ENCODE results near the gene CDK10. TPM values are rescaled to one million over a fixed set of nuclear protein-coding genes. Genes with fewer than 3 reads are reported as not detected.

Gene CDK10
- total RNA-seq, 3 donors from 2014 or later (not counting 1 experiment from before 2014, with no cell fraction given): 102 to 123 (median 114) TPM

- peaks cover 70% of the 10 kb centered on the region for H3K4me1 ChIP-seq (ENCODE audit: control insufficient read depth, insufficient read depth, low read length)
- Mint-ChIP-seq H3K9me3 (no peaks in the 10 kb centered on the region), H3K27me3 (ENCODE audit: low read depth in 2 of 2) (no peaks in the 10 kb centered on the region)
Measured at GRCh38 chr16:89722392-89723278, 36.1 kb downstream of the CDK10 start.

GRCh38 chr16:89723279-89724250 lies 37.1 kb downstream of the CDK10 start:
- Histone ChIP-seq H3K9me3 (ENCODE audit: control insufficient read depth, insufficient read depth, low read length) (no peaks in the 10 kb centered on the region), H3K4me3 (ENCODE audit: low read length) (peak overlapping the region; percentile 98), H3K4me1 (ENCODE audit: control insufficient read depth, insufficient read depth, low read length) (peaks cover 79% of the 10 kb centered on the region), H3K36me3 (ENCODE audit: control insufficient read depth, insufficient read depth, low read length) (peaks cover 54% of the 10 kb centered on the region), H3K27me3 (ENCODE audit: control insufficient read depth, insufficient read depth, low read length) (no peaks in the 10 kb centered on the region), H3K27ac (ENCODE audit: low read length) (peak overlapping the region; percentile 92)
- intact Hi-C loops (cut with micrococcal nuclease): loop anchor here (1.0 to 5.0 kb wide), 3 partner anchors 23 to 139 kb away; no protein-coding TSS in a partner anchor
- Mint-ChIP-seq H3K9me3 (no peaks in the 10 kb centered on the region), H3K4me3 (peak overlapping the region; percentile 98), H3K27me3 (ENCODE audit: low read depth in 2 of 2) (no peaks in the 10 kb centered on the region), H3K36me3 (no peaks in the 10 kb centered on the region), H3K4me1 (peaks cover 31 to 38% of the 10 kb centered on the region in 2 donors), H3K27ac (peak overlapping the region; percentile 94 to 97)
- no peak for TF ChIP-seq CTCF (IDR thresholded peaks at IDR 0.05)
- 30% methylated on average over 30 of the region's 30 CpGs for WGBS (ENCODE audit: insufficient coverage)
- DNase-seq (peak; percentile 78 to 93), ATAC-seq (peak; percentile 39 to 57 (median 55))

More at GRCh38 chr16:89722392-89723278, 36.1 kb downstream of the CDK10 start:
- H3K4me3 ChIP-seq (ENCODE audit: low read length): peak overlapping the region; percentile 98
- TF ChIP-seq CTCF (IDR thresholded peaks at IDR 0.05): no peak
- peak overlapping the region; percentile 92 for H3K27ac ChIP-seq (ENCODE audit: low read length)
- intact Hi-C loops (cut with micrococcal nuclease): loop anchor here (1.0 to 5.0 kb wide), 4 partner anchors 15 to 140 kb away; no protein-coding TSS in a partner anchor
- no peaks in the 10 kb centered on the region for H3K9me3 ChIP-seq (ENCODE audit: control insufficient read depth, insufficient read depth, low read length)
- ATAC-seq: peak; percentile 32 to 61 (median 42)
- H3K27me3 ChIP-seq (ENCODE audit: control insufficient read depth, insufficient read depth, low read length): no peaks in the 10 kb centered on the region
- H3K36me3 ChIP-seq (ENCODE audit: control insufficient read depth, insufficient read depth, low read length): peaks cover 46% of the 10 kb centered on the region
- peak overlapping the region; percentile 94 to 97 for H3K27ac Mint-ChIP-seq
- no peaks in the 10 kb centered on the region for H3K36me3 Mint-ChIP-seq
- WGBS (ENCODE audit: insufficient coverage): 4% methylated on average over 56 of the region's 56 CpGs
- peak overlapping the region; percentile 98 for H3K4me3 Mint-ChIP-seq
- peaks cover 30 to 44% of the 10 kb centered on the region in 2 donors for H3K4me1 Mint-ChIP-seq
- peak; percentile 64 to 86 for DNase-seq

GRCh38 chr16:89727406-89728120 lies 41.1 kb downstream of the CDK10 start:
- Histone ChIP-seq H3K4me3 (ENCODE audit: low read length) (no peak overlapping the region), H3K27ac (ENCODE audit: low read length) (peak overlapping the region; percentile 7), H3K4me1 (ENCODE audit: control insufficient read depth, insufficient read depth, low read length) (peaks cover 99% of the 10 kb centered on the region), H3K27me3 (ENCODE audit: control insufficient read depth, insufficient read depth, low read length) (no peaks in the 10 kb centered on the region), H3K9me3 (ENCODE audit: control insufficient read depth, insufficient read depth, low read length) (no peaks in the 10 kb centered on the region), H3K36me3 (ENCODE audit: control insufficient read depth, insufficient read depth, low read length) (peaks cover 91% of the 10 kb centered on the region)
- Mint-ChIP-seq H3K4me3 (peak overlapping the region; percentile 73), H3K27ac (peak overlapping the region; percentile 85 to 97), H3K27me3 (ENCODE audit: low read depth in 2 of 2) (no peaks in the 10 kb centered on the region), H3K9me3 (no peaks in the 10 kb centered on the region), H3K4me1 (peaks cover 44 to 58% of the 10 kb centered on the region in 2 donors), H3K36me3 (peaks cover 7% of the 10 kb centered on the region)
- 59% methylated on average over 17 of the region's 17 CpGs for WGBS (ENCODE audit: insufficient coverage)
- ATAC-seq: peak; percentile 40 to 64 (median 49)
- peak in 1 of 2 donors; percentile 35 for DNase-seq
- no peak for TF ChIP-seq CTCF (IDR thresholded peaks at IDR 0.05)
- intact Hi-C loops (cut with micrococcal nuclease): loop anchor here (1.0 kb wide), 1 partner anchor 10 kb away; no protein-coding TSS in a partner anchor

Data from natural killer cell (primary cell).